Neuron (in vitro differentiated cells): ENCODE measurements around the gene SLC5A4.

ENCODE experiments used
- H2AFZ ChIP-seq: one replicate; pipeline ENCODE4 v1.6.1; 2013; ENCODE audit warnings: low read depth, mild to moderate bottlenecking, inconsistent platforms, low read length, moderate library complexity
- H3K27me3 ChIP-seq: one replicate; pipeline ENCODE4 v1.6.1; 2013; ENCODE audit warnings: low read length; ENCODE audit not compliant: insufficient read depth
- H3K36me3 ChIP-seq: one replicate; pipeline ENCODE4 v1.6.1; 2013; ENCODE audit warnings: low read length; ENCODE audit not compliant: insufficient read depth
- H3K4me1 ChIP-seq: one replicate; pipeline ENCODE4 v1.6.1; 2013; ENCODE audit warnings: low read length; ENCODE audit not compliant: insufficient read depth
- H3K4me3 ChIP-seq: 2 replicates; pipeline ENCODE4 v1.5.1; 2013; ENCODE audit warnings: mild to moderate bottlenecking, low read length, moderate library complexity
- H3K9me3 ChIP-seq: one replicate; pipeline ENCODE4 v1.6.1; 2013; ENCODE audit warnings: low read length

Gene SLC5A4

DNA sequence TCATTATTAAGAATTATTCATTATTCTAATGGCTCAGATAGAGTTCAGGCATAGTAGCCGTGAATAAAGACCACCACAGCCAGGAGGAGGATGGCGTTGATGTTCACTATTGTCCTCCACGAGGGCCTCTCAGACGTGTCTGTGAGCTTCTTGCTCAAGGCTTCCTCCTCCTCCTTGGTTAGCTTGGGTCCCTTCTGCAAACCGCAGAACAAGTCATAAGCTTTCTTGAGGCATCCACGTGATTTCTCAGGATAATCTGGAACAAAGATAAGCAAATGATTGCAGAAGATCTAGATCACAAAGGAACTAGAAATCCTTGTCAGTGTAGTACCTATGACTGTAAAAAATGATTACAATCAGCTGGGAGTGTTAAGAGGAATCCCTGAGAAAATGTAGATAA, 36.7 kb downstream of the SLC5A4 start:
- Histone ChIP-seq H3K27me3 (no peaks in the 10 kb centered on the region), H3K4me3 (no peak overlapping the region), H3K36me3 (no peaks in the 10 kb centered on the region), H3K4me1 (no peaks in the 10 kb centered on the region), H2AFZ (no peak overlapping the region), H3K9me3 (no peaks in the 10 kb centered on the region)

DNA sequence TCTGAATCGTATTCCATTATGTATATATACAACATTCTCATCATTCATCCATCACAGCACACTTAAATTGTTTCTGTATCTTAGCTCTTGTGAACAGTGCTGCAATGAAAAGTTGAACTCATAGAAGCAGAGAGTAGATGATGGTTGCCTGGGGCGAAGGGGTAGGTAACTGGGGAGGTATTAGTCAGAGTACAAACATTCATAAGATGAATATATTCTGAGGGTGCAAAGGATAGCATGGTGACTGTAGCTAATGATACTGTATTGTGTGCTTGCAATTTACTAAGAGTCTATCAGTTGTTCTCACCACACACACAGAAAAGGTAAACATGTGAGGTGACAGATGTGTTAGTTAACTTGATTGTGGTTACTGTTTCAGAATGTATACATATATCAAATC, 37.7 kb downstream of the SLC5A4 start:
- Histone ChIP-seq H2AFZ (no peak overlapping the region), H3K27me3 (no peaks in the 10 kb centered on the region), H3K4me3 (no peak overlapping the region), H3K36me3 (no peaks in the 10 kb centered on the region), H3K9me3 (no peaks in the 10 kb centered on the region), H3K4me1 (no peaks in the 10 kb centered on the region)

DNA sequence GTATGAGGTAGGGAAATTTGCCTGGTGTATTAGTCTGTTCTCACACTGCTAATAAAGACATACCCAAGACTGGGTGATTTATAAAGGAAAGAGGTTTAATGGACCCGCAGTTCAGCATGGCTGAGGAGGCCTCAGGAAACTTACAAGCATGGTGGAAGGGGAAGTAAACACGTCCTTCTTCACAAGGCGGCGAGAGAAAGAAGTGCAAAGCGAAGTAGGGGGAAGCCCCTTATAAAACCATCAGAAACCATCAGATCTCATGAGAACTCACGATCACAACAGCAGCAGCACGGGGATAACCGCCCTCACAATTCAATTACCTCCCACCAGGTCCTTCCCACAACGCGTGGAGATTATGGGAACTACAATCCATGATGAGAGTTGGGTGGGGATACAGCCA, 38.2 kb downstream of the SLC5A4 start:
- no peaks in the 10 kb centered on the region for H3K36me3 ChIP-seq
- no peaks in the 10 kb centered on the region for H3K4me1 ChIP-seq
- no peak overlapping the region for H2AFZ ChIP-seq
- no peak overlapping the region for H3K4me3 ChIP-seq
- no peaks in the 10 kb centered on the region for H3K9me3 ChIP-seq
- no peaks in the 10 kb centered on the region for H3K27me3 ChIP-seq

DNA sequence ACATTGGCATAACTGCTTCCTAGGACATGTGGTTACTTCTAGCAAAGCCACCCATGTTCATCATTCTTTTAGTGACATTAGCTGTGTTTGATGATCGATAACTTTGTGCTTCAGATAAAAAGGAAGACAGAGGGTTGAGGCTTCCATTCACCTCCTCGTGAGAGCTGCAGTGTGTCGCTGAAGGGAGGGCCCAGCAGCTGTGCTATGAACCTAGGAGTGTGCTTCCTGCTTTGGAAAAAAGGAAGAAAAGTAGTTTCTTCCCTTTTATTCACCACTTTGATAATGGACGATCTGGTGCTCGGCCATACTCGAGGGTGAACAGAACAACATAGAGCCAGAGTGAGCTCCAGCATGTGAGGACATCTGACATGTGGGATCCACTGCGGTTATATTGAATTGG, 44.1 kb downstream of the SLC5A4 start:
- Histone ChIP-seq H2AFZ (no peak overlapping the region), H3K9me3 (no peaks in the 10 kb centered on the region), H3K4me1 (peaks cover 2% of the 10 kb centered on the region), H3K4me3 (no peak overlapping the region), H3K27me3 (no peaks in the 10 kb centered on the region), H3K36me3 (no peaks in the 10 kb centered on the region)

DNA sequence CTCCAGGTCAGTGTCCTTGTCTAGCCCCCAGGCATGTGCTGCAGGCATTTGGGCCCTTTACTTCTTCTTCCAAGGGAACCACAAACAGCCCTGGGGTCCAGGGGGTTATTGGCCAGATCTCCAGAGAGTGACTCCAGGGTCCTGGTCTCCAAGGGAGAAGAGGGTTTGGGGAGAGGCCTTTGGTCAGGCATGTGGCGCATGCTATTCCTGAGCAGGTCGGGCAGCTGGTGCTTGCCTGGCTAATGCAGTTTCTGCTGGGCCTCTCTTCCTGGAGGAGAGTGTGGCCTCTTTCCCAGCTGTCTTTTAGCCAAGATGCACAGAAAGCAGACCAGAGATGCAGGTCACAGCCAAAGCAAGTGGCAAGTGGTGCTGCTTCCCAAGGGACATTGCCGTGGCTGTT, 46.5 kb downstream of the SLC5A4 start:
- Histone ChIP-seq H3K9me3 (no peaks in the 10 kb centered on the region), H2AFZ (no peak overlapping the region), H3K27me3 (no peaks in the 10 kb centered on the region), H3K4me1 (peaks cover 9% of the 10 kb centered on the region), H3K4me3 (no peak overlapping the region), H3K36me3 (no peaks in the 10 kb centered on the region)

DNA sequence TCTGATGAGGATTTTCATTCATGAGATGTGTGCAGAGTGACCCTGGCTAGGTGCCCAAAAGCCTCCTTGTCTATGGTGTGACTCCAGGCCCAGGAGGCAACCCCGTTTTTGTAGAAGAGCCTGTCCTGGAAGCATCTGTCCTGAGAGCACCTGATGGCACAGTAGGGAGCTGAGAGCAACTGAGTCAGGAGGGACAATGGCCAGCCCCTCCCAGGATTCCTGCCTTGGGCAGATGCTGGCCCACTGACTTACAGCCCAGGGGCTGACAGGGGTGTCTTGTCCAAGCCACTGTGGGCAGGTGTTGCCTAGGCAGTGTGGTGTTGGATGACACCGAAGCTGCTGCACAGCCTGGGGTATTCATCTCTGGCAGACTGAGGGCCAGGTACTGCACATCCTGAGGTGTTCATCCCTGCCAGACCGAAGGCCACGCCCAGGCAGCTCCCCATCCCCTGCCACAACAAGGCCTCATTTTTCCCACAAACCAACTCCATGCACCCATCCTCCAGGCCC, 47.1 kb downstream of the SLC5A4 start:
- H3K27me3 ChIP-seq = no peaks in the 10 kb centered on the region
- no peak overlapping the region for H3K4me3 ChIP-seq
- no peaks in the 10 kb centered on the region for H3K9me3 ChIP-seq
- no peak overlapping the region for H2AFZ ChIP-seq
- H3K36me3 ChIP-seq = no peaks in the 10 kb centered on the region
- peaks cover 9% of the 10 kb centered on the region for H3K4me1 ChIP-seq

DNA sequence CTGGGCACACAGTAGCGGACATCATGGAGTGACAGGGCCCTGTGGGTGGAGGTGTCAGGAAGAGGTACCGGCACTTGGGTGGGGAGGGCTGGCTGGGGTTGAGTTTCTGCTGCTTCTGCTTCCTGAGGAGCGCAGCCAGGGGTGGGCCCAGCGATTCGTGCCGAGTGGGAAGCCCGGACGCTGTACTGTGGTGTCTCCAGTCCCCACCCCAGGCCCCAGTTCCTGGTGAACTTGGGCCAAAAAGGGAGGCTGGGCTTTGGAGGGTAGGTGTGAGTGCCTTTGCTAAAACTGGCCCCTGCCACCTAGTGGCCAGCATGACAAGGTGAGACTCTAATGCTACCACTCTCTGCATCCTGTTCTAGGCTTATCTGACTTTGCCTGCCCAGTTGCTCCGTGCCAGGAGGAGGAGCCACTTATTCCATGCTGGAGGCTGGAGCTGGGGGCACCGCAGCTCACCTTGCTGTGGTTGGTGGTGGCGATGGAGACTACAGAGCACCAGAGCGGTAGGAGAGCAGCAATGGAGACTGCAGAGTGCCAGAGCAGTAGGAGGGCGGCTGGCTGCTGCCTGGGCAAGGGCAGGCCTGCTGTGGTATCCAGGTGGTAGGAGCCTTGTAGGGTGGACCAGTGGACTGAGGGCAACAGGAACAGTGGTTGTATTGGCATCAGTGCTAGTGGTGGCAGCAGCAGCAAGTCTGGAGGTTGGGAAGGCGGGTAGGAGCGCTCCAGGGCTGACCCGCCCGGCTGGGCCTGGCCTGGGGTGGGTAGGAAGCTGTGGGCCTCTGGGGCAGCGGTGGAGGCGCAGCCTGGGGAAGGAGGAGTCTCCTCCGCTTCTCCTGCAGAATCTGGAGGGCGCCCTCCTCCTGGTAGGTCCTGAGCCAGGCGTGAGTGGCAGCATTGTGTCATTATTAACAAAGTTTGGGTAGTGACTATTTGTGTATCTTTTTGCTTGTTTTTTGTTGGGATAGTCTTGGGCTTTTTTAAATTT, 48.1 kb downstream of the SLC5A4 start:
- peaks cover 9% of the 10 kb centered on the region for H3K4me1 ChIP-seq
- H3K4me3 ChIP-seq = no peak overlapping the region
- H2AFZ ChIP-seq = no peak overlapping the region
- no peaks in the 10 kb centered on the region for H3K36me3 ChIP-seq
- H3K9me3 ChIP-seq = no peaks in the 10 kb centered on the region
- no peaks in the 10 kb centered on the region for H3K27me3 ChIP-seq

DNA sequence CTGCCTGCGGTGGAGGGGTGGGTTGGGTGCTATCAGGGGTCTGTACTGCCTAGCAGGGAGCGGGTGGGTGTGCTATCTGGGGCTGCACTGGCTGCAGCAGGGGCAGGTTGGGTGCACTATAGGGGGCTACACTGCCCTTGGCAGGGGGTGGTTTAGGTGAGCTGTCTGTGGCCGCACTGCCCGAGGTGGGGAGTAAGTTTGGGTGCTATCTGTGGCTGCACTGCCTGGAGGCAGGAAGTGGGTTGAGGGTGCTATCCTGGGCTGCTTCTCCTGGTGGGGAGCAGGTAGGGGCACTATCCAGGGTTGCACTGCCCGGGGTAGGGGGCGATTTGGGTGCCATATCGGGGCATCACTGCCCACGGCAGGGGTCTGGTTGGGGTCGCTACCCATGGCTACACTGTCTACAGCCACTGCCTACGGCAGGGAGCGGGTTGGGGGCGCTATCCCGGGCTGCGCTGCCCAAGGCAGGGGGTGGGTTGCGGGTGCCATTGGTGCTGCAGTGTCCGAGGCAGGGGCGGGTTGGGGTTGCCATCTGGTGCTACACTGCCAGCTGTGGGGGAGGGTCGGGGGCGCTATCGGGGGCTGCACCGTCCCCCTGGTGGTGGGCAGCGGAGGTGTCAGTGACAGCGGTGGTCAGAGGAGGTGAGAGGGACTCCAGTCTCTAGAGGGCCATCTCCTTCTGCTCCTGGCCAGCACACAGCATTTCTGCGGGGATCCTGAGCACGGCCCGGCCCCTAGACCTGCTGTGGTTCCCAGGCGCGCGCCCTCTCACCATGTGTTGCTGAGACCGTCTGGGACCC, 49.0 kb downstream of the SLC5A4 start:
- Histone ChIP-seq H3K4me3 (peak overlapping the region; percentile 46), H3K9me3 (no peaks in the 10 kb centered on the region), H3K27me3 (no peaks in the 10 kb centered on the region), H2AFZ (no peak overlapping the region), H3K36me3 (no peaks in the 10 kb centered on the region), H3K4me1 (peaks cover 9% of the 10 kb centered on the region)

DNA sequence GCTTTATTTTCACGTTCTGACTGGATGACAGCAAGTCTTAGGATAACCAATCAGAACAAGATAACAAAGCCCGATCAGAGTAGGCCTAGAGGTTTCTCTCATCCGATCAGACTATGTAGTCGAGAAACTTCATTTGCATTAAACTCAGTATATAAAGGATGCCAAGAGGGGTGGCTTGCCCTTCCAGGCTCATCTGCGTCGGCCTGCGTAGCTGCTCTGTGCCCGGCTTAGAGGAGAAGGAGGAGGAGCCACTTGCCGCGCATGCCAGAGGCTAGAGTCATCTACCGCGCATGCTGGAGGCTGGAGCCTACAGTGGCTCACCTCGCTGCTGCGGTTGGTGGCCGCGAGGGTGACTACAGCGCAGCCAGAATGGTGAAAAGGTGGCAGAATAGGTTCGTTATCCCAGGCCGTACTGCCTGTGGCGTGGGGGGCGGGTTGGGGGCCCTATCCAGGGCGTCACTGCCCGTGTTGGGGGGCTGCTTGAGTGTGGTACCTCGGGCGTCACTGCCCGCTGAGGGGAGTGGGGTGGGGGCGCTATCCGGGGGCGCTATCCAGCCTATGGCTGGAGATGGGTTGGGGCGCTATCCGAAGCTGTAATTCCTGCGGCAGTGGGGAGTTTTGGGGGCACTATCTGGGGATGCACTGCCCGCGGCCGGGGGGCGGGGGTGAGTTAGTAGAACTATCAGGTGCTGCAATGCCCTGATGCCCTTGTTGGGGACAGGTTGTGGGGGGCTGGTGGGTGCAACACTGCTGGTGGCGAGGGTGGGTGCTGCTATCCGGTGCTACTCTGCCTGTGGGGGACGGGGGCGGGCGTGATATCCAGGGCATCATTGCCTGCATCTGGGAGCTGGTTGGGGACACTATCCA, 50.1 kb downstream of the SLC5A4 start, which contains the start of gene RFPL2:
TSS of gene RFPL2 (minus strand) at position 218 of the 867 bp plus-strand sequence. CDS start 2,622 bp downstream, outside the sequence.
- Histone ChIP-seq H3K36me3 (no peaks in the 10 kb centered on the region), H3K27me3 (no peaks in the 10 kb centered on the region), H3K4me3 (peak within 1 kb of the TSS; percentile 46), H3K4me1 (peaks cover 9% of the 10 kb centered on the region), H3K9me3 (no peaks in the 10 kb centered on the region), H2AFZ (peak within 1 kb of the TSS; percentile 76)

DNA sequence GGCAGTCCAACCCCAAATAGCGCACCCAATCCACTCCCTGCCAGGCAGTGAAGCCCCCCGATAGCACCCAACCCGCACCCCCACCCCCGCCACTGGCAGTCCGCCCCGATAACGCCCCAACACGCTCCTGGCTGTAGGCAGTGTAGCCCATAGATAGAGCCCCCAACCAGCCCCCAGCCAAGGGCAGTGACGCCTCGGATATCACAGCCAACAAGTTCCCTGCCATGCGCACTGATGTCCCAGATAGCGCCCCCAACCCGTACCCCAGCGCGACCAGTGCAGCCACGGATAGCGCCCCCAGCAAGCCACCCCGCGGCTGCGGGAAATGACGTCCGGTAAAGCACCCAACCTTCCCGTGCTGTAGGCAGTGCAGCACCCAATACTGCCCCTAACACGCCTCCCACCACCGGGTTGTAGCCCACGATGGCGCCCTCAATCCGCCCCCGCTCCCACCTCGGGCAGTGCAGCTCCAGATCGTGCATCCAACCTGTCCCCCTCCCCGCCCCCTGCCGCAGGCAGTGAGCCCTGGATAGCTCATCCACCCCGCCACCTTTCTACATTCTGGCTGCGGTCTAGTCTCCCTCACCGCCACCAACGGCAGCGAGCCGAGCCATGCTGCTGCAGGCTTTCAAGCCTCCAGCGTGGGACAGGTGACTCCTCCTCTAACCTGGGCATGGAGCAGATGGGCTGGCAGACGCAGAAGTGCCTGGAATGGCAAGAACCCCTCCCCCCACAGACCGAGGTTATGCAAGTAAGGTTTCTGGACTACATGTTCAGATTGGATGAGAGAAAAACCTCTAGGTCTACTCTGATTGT, 50.9 kb downstream of the SLC5A4 start:
- no peaks in the 10 kb centered on the region for H3K9me3 ChIP-seq
- H3K4me3 ChIP-seq = peak overlapping the region; percentile 46
- H3K4me1 ChIP-seq = peaks cover 9% of the 10 kb centered on the region
- H2AFZ ChIP-seq = peak overlapping the region; percentile 76
- no peaks in the 10 kb centered on the region for H3K36me3 ChIP-seq
- H3K27me3 ChIP-seq = peaks cover under 1% of the 10 kb centered on the region

DNA sequence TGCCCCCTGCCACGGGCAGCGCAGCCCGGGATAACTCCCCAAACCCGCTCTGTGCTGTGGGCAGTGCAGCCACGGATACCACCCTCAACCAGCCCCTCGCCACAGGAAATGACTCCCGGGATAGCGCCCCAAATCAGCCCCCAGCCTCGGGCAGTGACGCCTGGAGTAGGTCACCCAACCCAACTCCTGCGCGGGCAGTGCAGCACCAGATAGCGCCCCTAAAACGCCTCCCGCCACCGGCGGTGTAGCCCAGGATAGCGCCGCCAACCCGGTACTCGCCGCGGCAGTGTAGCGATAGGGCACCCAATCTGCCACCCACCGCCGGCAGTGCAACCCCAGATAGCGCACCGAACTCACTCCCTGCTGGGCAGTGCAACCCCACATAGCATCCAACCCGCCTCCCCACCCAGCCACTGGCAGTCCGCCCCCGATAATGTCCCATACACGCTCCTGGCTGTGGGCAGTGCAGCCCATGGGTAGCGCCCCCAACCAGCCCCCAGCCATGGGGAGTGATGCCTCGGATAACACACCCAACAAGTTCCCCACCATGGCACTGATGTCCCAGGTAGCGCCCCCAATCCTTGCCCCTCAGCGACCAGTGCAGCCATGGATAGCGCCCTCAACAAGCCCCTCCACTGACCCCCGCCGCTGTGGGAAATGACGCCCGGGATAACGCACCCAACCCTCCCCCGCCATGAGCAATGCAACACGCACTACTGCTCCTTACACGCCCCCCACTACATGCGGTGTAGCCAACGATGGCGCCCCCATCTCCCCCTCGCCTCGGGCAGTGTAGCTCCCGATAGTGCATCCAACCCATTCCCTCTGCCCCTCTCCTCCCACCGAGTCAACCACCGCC, 51.7 kb downstream of the SLC5A4 start:
- Histone ChIP-seq H3K9me3 (no peaks in the 10 kb centered on the region), H3K36me3 (no peaks in the 10 kb centered on the region), H3K27me3 (peaks cover 2% of the 10 kb centered on the region), H3K4me1 (peaks cover 9% of the 10 kb centered on the region), H3K4me3 (no peak overlapping the region), H2AFZ (no peak overlapping the region)
